Liver (tissue), 9 donors: ENCODE results near the gene PTPRD. TPM values are rescaled to one million over a fixed set of nuclear protein-coding genes. Genes with fewer than 3 reads are reported as not detected.

Experiments used
- DNase-seq: peaks from one replicate; pipeline ENCODE4 v3.0.0-alpha.2; 2017; ENCODE audit warnings: low spot score
- H3K27ac ChIP-seq, 2 donors: one replicate each; pipeline ENCODE4 v1.7.0; 2013; ENCODE audit warnings: inconsistent platforms in 2 of 2, low read length in 2 of 2, control low read depth in 1 of 2, low read depth in 1 of 2, mild to moderate bottlenecking in 1 of 2
- H3K27me3 ChIP-seq, 4 donors: one replicate each; pipeline versions ENCODE4 v1.6.1 to v1.7.0; 2013; ENCODE audit warnings: low read length in 3 of 4, inconsistent platforms in 1 of 4, mild to moderate bottlenecking in 1 of 4, moderate library complexity in 1 of 4; ENCODE audit not compliant: control insufficient read depth in 4 of 4, insufficient read depth in 4 of 4
- H3K36me3 ChIP-seq, 4 donors: one replicate each; pipeline versions ENCODE4 v1.6.1 to v1.7.0; 2013; ENCODE audit warnings: low read length in 3 of 4, mild to moderate bottlenecking in 3 of 4, low read depth in 1 of 4, moderate library complexity in 1 of 4; ENCODE audit not compliant: control insufficient read depth in 4 of 4, insufficient read depth in 3 of 4
- H3K4me1 ChIP-seq, 4 donors: one replicate each; pipeline versions ENCODE4 v1.6.1 to v1.7.0; 2013; ENCODE audit warnings: low read length in 3 of 4, mild to moderate bottlenecking in 3 of 4, moderate library complexity in 1 of 4; ENCODE audit not compliant: control insufficient read depth in 4 of 4, insufficient read depth in 4 of 4
- H3K4me3 ChIP-seq, 3 donors: one replicate each; pipeline versions ENCODE4 v1.6.1 to v1.7.0; 2013; ENCODE audit warnings: low read length in 3 of 3, control low read depth in 1 of 3, low read depth in 1 of 3, mild to moderate bottlenecking in 1 of 3
- H3K9ac ChIP-seq, 2 donors: one replicate each; pipeline ENCODE4 v1.7.0; 2013; ENCODE audit warnings: low read length in 2 of 2, mild to moderate bottlenecking in 2 of 2, moderate library complexity in 2 of 2, control low read depth in 1 of 2, low read depth in 1 of 2
- H3K9me3 ChIP-seq, 4 donors: one replicate each; pipeline versions ENCODE4 v1.6.1 to v1.7.0; 2013; ENCODE audit warnings: low read length in 3 of 4; ENCODE audit not compliant: control insufficient read depth in 4 of 4
- ATF3 ChIP-seq: IDR thresholded peaks from 2 replicates; pipeline ENCODE4 v1.6.1; 2016; ENCODE audit warnings: antibody characterized with exemption
- CTCF ChIP-seq: fragments of 150-350 bp; IDR thresholded peaks from 2 replicates; pipeline ENCODE4 v1.5.1; 2017; ENCODE audit warnings: improper control_type of control experiment, low read depth, low read length; ENCODE audit not compliant: missing input control
- EGR1 ChIP-seq, 2 donors: IDR thresholded peaks; 2 replicates each; pipeline ENCODE4 v1.6.1; 2016 to 2018; ENCODE audit warnings: antibody characterized with exemption in 2 of 2, low read depth in 2 of 2
- FOXA1 ChIP-seq: IDR thresholded peaks from 2 replicates; pipeline ENCODE4 v1.6.1; 2016; ENCODE audit warnings: antibody characterized with exemption
- FOXA2 ChIP-seq: IDR thresholded peaks from 2 replicates; pipeline ENCODE4 v1.6.1; 2016; ENCODE audit warnings: antibody characterized with exemption
- GABPA ChIP-seq, 2 donors: IDR thresholded peaks in 1 of 2; conservative IDR thresholded peaks in 1 of 2; 2 replicates each; pipeline ENCODE4 v1.6.1; 2016; ENCODE audit warnings: antibody characterized with exemption in 2 of 2, mild to moderate bottlenecking in 1 of 2, moderate library complexity in 1 of 2
- HNF4A ChIP-seq, 2 donors: conservative IDR thresholded peaks; 2 replicates each; pipeline ENCODE4 v1.6.1; 2016; ENCODE audit warnings: antibody characterized with exemption in 2 of 2, mild to moderate bottlenecking in 2 of 2
- HNF4G ChIP-seq: IDR thresholded peaks from 2 replicates; pipeline ENCODE4 v1.6.1; 2016; ENCODE audit warnings: antibody characterized with exemption
- JUND ChIP-seq, 2 donors: IDR thresholded peaks; 2 replicates each; pipeline ENCODE4 v1.6.1; 2016; ENCODE audit warnings: antibody characterized with exemption in 2 of 2
- MAX ChIP-seq: IDR thresholded peaks from 2 replicates; pipeline ENCODE4 v1.6.1; 2016; ENCODE audit warnings: antibody characterized with exemption
- NR2F2 ChIP-seq: IDR thresholded peaks from 2 replicates; pipeline ENCODE4 v1.6.1; 2016; ENCODE audit warnings: antibody characterized with exemption
- RAD21 ChIP-seq, 2 donors: IDR thresholded peaks; 2 replicates each; pipeline ENCODE4 v1.6.1; 2016; ENCODE audit warnings: antibody characterized with exemption in 2 of 2, mild to moderate bottlenecking in 2 of 2
- REST ChIP-seq: IDR thresholded peaks from 2 replicates; pipeline ENCODE4 v1.6.1; 2016; ENCODE audit warnings: antibody characterized with exemption, mild to moderate bottlenecking
- RXRA ChIP-seq, 2 donors: IDR thresholded peaks; 2 replicates each; pipeline ENCODE4 v1.6.1; 2017 to 2018; ENCODE audit warnings: antibody characterized with exemption in 2 of 2, mild to moderate bottlenecking in 1 of 2
- SP1 ChIP-seq: IDR thresholded peaks from 2 replicates; pipeline ENCODE4 v1.6.1; 2018; ENCODE audit warnings: antibody characterized with exemption, mild to moderate bottlenecking
- TAF1 ChIP-seq: conservative IDR thresholded peaks from 2 replicates; pipeline ENCODE4 v1.6.1; 2016; ENCODE audit warnings: antibody characterized with exemption, mild to moderate bottlenecking
- YY1 ChIP-seq: IDR thresholded peaks from 2 replicates; pipeline ENCODE4 v1.6.1; 2016; ENCODE audit warnings: antibody characterized with exemption, mild to moderate bottlenecking
- ZBTB33 ChIP-seq: IDR thresholded peaks from 2 replicates; pipeline ENCODE4 v1.6.1; 2016; ENCODE audit warnings: antibody characterized with exemption
- WGBS: extraction: QIAGEN DNeasy Blood & Tissue Kit; methylation state at CpG from one replicate; pipeline ENCODE4 v1.1.7; 2013; 5-methylcytosine and 5-hydroxymethylcytosine counted together
- polyA plus RNA-seq, 2 donors: library from polyadenylated mRNA; stranded (reverse) in 1 of 2; unstranded in 1 of 2; fragments of 200-250 nt in 1 of 2; fragments of >200 nt in 1 of 2; fragmentation: Nextera tagmentation in 1 of 2; extraction: Ambion mirVana in 1 of 2; gene quantifications; one replicate each; pipeline versions ENCODE4 v1.2.1 to v1.2.3, GENCODE V29; 2013 to 2015
- total RNA-seq, 2 donors: library from RNA; depleted of rRNA; stranded (reverse); fragments of >200 nt; gene quantifications; one replicate each; pipeline ENCODE4 v1.2.3, GENCODE V29; 2014
- donor health status: healthy.
- donor health status: healthy.
- donor health status: healthy.
- donor health status: healthy.
- donor health status: healthy.

The PTPRD gene
- total and polyA plus RNA-seq, 4 donors: 0.78 to 34.2 (median 4.7) TPM

- Histone ChIP-seq H3K27me3 (no peaks in the 10 kb centered on the region), H3K9me3 (no peaks in the 10 kb centered on the region), H3K36me3 (no peaks in the 10 kb centered on the region), H3K9ac (no peak overlapping the region), H3K27ac (no peak overlapping the region), H3K4me1 (no peaks in the 10 kb centered on the region), H3K4me3 (no peak overlapping the region)
- WGBS: 84% methylated on average over 7 of the region's 7 CpGs
- TF ChIP-seq RXRA (IDR thresholded peaks at IDR 0.05) (no peak), FOXA2 (no peak), HNF4G (no peak), ATF3 (no peak), NR2F2 (no peak), FOXA1 (no peak), ZBTB33 (no peak), JUND (IDR thresholded peaks at IDR 0.05) (no peak), SP1 (no peak), TAF1 (no peak), MAX (no peak), HNF4A (conservative IDR thresholded peaks at IDR 0.05) (no peak), RAD21 (IDR thresholded peaks at IDR 0.05) (no peak), EGR1 (IDR thresholded peaks at IDR 0.05; ENCODE audit: low read depth in 2 of 2) (no peak), CTCF (no peak), GABPA (IDR thresholded peaks at IDR 0.05 in 1 of 2, conservative IDR thresholded peaks at IDR 0.05 in 1 of 2) (no peak), YY1 (no peak), REST (no peak)
- no peak for DNase-seq
These were observed 1984.7 kb downstream of the PTPRD start for GRCh38 chr9:8627976-8628679.
